ENCODE results near the gene INTS13. TPM values are rescaled to one million over a fixed set of nuclear protein-coding genes. Genes with fewer than 3 reads are reported as not detected.

The INTS13 gene
- total and polyA plus RNA-seq, 2 of the 13 experiments (the other 11 are each of a cell fraction or from before 2014, with no cell fraction given): 16.3 to 43.7 TPM

DNA sequence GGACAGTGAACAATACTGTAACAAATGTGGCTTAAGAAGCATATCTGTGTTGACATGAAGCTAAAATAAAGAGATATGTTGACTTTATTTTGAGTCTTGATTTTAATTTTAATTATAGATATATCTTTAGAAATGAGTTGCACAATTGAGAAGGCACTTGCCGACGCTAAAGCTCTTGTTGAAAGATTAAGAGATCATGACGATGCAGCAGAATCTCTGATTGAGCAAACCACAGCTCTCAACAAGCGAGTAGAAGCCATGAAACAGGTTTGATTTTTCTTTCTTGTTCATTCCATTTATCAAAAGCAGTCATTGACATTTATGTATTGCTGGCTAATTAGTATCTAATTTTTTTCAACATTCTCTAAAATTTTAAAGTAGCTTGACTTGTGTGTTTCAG is 16.2 kb upstream of the INTS13 start (continued):
- no peak for TF ChIP-seq TRIM24 (CRISPR knock-in tag; IDR thresholded peaks at IDR 0.05)
- TF ChIP-seq, protein P1, sequence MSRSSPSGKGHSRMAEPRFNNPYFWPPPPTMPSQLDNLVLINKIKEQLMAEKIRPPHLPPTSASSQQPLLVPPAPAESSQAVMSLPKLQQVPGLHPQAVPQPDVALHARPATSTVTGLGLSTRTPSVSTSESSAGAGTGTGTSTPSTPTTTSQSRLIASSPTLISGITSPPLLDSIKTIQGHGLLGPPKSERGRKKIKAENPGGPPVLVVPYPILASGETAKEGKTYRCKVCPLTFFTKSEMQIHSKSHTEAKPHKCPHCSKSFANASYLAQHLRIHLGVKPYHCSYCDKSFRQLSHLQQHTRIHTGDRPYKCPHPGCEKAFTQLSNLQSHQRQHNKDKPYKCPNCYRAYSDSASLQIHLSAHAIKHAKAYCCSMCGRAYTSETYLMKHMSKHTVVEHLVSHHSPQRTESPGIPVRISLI (CRISPR knock-in tag; IDR thresholded peaks at IDR 0.05; ENCODE audit: borderline replicate concordance): no peak
- no peak for TF ChIP-seq ZNF75D (CRISPR knock-in tag; IDR thresholded peaks at IDR 0.05; ENCODE audit: borderline replicate concordance)
- TF ChIP-seq ZNF670 (CRISPR knock-in tag; IDR thresholded peaks at IDR 0.05; ENCODE audit: borderline replicate concordance): no peak
- no peak for TF ChIP-seq ZNF224 (CRISPR knock-in tag; IDR thresholded peaks at IDR 0.05)

DNA sequence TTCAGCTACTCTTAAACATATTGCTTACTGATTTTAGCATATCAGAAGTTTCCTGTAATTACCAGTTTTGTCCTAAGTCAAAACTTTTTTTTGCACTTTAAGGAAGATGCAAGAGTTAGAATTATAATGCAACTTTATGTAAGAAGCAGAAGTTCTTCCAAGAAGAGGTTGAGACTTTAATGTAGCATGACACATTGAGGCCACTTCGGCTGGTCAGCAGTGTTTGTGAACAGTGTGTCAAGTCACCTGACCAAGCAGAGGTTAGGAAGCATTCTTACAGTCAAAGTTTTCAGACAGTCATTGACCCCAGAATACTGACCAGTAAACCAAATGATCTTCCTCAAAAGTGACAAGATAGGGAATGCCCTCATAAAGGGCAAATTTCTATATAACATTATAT is 15.7 kb upstream of the INTS13 start:
- in situ Hi-C loops (cut with HindIII; ENCODE audit: extremely low pct_ligation_motif_present, low pct_unique_long_range_greater_than_20kb): no loop called here
- DNase-seq (ENCODE audit: low spot score): no peak
- Histone ChIP-seq H3K27me3 (ENCODE audit: control insufficient read depth in 1 of 2, insufficient read depth in 2 of 2, low read length in 2 of 2) (no peaks in the 10 kb centered on the region), H3K9me3 (ENCODE audit: low read length) (no peaks in the 10 kb centered on the region), H3K27ac (ENCODE audit: extremely low read length, insufficient read depth, low read length) (no peak overlapping the region), H2AFZ (ENCODE audit: low read length) (no peak overlapping the region), H3K9ac (ENCODE audit: insufficient read depth, low read depth, low read length) (no peak overlapping the region), H3K79me2 (ENCODE audit: insufficient read depth, low read length) (peaks cover 36% of the 10 kb centered on the region), H3K4me1 (ENCODE audit: insufficient read depth, low read length) (peaks cover 6% of the 10 kb centered on the region; the same call in 1 of the 2 replicates), H3K36me3 (replicated peaks in 1 of 2; ENCODE audit: control insufficient read depth in 1 of 2, insufficient read depth in 2 of 2, low read length in 2 of 2) (peaks cover 1 to 19% of the 10 kb centered on the region in 2 experiments; a peak in 3 of 5 replicates), H3K4me2 (ENCODE audit: low read depth, low read length) (no peak overlapping the region), H4K20me1 (ENCODE audit: insufficient read depth, low read length) (no peaks in the 10 kb centered on the region), H3K4me3 (replicated peaks in 1 of 3; ENCODE audit: insufficient read depth in 1 of 3, low read depth in 2 of 3, low read length in 3 of 3) (no peak overlapping the region)
- WGBS (ENCODE audit: low lambda C conversion rate): 63% methylated on average over 1 of the region's 1 CpG
- BruUV-seq (replicated peaks): no TSS peak
- POLR2A ChIA-PET: no interaction called here
- no peak for ATAC-seq
- CTCF ChIA-PET (ENCODE audit: low intra/inter-chr PET ratio, low total read pairs): no interaction called here
- FAIRE-seq: no peak
- intact Hi-C loops (cut with micrococcal nuclease; ENCODE audit: unreplicated experiment): no loop called here
- TF ChIP-seq MYC (CRISPR knock-in tag; IDR thresholded peaks at IDR 0.05; ENCODE audit: borderline replicate concordance): no peak
- no peak for TF ChIP-seq MYNN (CRISPR knock-in tag; IDR thresholded peaks at IDR 0.05; ENCODE audit: low read depth)
- no peak for TF ChIP-seq SALL1 (CRISPR knock-in tag; IDR thresholded peaks at IDR 0.05)
- TF ChIP-seq, protein P2, sequence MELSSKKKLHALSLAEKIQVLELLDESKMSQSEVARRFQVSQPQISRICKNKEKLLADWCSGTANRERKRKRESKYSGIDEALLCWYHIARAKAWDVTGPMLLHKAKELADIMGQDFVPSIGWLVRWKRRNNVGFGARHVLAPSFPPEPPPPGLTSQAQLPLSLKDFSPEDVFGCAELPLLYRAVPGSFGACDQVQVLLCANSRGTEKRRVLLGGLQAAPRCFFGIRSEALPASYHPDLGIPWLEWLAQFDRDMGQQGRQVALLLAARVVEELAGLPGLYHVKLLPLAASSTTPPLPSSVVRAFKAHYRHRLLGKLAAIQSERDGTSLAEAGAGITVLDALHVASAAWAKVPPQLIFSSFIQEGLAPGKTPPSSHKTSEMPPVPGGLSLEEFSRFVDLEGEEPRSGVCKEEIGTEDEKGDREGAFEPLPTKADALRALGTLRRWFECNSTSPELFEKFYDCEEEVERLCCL (CRISPR knock-in tag; IDR thresholded peaks at IDR 0.05; ENCODE audit: borderline replicate concordance): no peak
- TF ChIP-seq ZNF746 (CRISPR knock-in tag; IDR thresholded peaks at IDR 0.05): no peak
- no peak for TF ChIP-seq ZNF547 (CRISPR knock-in tag; IDR thresholded peaks at IDR 0.05)
- TF ChIP-seq MIXL1 (CRISPR knock-in tag; IDR thresholded peaks at IDR 0.05): no peak
- no peak for TF ChIP-seq HNF4G (IDR thresholded peaks at IDR 0.05; ENCODE audit: borderline replicate concordance, low read depth, low read length)
- TF ChIP-seq HNF4G (CRISPR knock-in tag; IDR thresholded peaks at IDR 0.05; ENCODE audit: borderline replicate concordance, low read depth): no peak
- TF ChIP-seq FIP1L1 (IDR thresholded peaks at IDR 0.05; ENCODE audit: borderline replicate concordance, insufficient read depth, low read depth, low read length): no peak
- TF ChIP-seq, protein P3, sequence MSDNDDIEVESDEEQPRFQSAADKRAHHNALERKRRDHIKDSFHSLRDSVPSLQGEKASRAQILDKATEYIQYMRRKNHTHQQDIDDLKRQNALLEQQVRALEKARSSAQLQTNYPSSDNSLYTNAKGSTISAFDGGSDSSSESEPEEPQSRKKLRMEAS (IDR thresholded peaks at IDR 0.05): no peak
- no peak for TF ChIP-seq ZNF816 (CRISPR knock-in tag; IDR thresholded peaks at IDR 0.05; ENCODE audit: borderline replicate concordance)
- TF ChIP-seq YEATS2 (CRISPR knock-in tag; IDR thresholded peaks at IDR 0.05; ENCODE audit: borderline replicate concordance): no peak
- no peak for TF ChIP-seq ZNF510 (CRISPR knock-in tag; IDR thresholded peaks at IDR 0.05; ENCODE audit: low read depth)
- TF ChIP-seq, protein P4, sequence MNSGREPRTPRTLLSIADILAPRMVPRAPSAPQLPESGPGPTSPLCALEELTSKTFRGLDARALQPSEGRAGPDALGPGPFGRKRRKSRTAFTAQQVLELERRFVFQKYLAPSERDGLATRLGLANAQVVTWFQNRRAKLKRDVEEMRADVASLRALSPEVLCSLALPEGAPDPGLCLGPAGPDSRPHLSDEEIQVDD (CRISPR knock-in tag; IDR thresholded peaks at IDR 0.05; ENCODE audit: borderline replicate concordance): no peak
- TF ChIP-seq SKI (IDR thresholded peaks at IDR 0.05; ENCODE audit: partially characterized antibody): no peak

All from HepG2 (cell line).